H1 (cell line): ENCODE results near the gene CACNA1A. TPM values are rescaled to one million over a fixed set of nuclear protein-coding genes. Genes with fewer than 3 reads are reported as not detected.

Source experiments
- CTCF ChIA-PET: fragments of 300-600 bp; sonication (Branson Sonifier 250); formaldehyde crosslinking; loops from one replicate; lab custom pipeline; 2021; ENCODE audit not compliant: partially characterized antibody; lab: Charles Lee
- POLR2A ChIA-PET: fragments of 300-600 bp; sonication (Branson Sonifier 250); formaldehyde crosslinking; loops from one replicate; lab custom pipeline; 2021; ENCODE audit warnings: inconsistent platforms; ENCODE audit not compliant: partially characterized antibody; lab: Charles Lee
- DNase-seq, 2 experiments: peaks; one replicate each; pipeline versions ENCODE4 v3.0.0 to v3.0.0-alpha.2; 2010 to 2022; ENCODE audit warnings: low spot score in 2 of 2, low read depth in 1 of 2, mixed read lengths in 1 of 2
- FAIRE-seq: peaks from 2 replicates; lab custom pipeline; 2011; peaks lifted over from hg19 to GRCh38; lab: Jason Lieb, UNC
- H2AFZ ChIP-seq: 2 replicates; pipeline ENCODE4 v1.8.1; 2012; ENCODE audit warnings: low read length, inconsistent platforms
- H2AK5ac ChIP-seq: 2 replicates; pipeline ENCODE4 v1.6.1; 2013; ENCODE audit warnings: low read depth, low read length
- H2BK120ac ChIP-seq: replicated peaks from 2 replicates; pipeline ENCODE3; 2013; ENCODE audit warnings: low read depth, low read length, inconsistent platforms
- H2BK12ac ChIP-seq: 2 replicates; pipeline ENCODE4 v1.6.1; 2013; ENCODE audit warnings: low read depth, low read length
- H2BK15ac ChIP-seq: 2 replicates; pipeline ENCODE4 v1.6.1; 2013; ENCODE audit warnings: low read length
- H2BK20ac ChIP-seq: 2 replicates; pipeline ENCODE4 v1.6.1; 2013; ENCODE audit warnings: low read length
- H2BK5ac ChIP-seq: 2 replicates; pipeline ENCODE4 v1.6.1; 2013; ENCODE audit warnings: low read depth, low read length
- H3K14ac ChIP-seq: 2 replicates; pipeline ENCODE4 v1.6.1; 2013; ENCODE audit warnings: inconsistent platforms; ENCODE audit not compliant: insufficient read length
- H3K18ac ChIP-seq: 2 replicates; pipeline ENCODE4 v1.6.1; 2013; ENCODE audit warnings: low read length; ENCODE audit errors: extremely low read depth
- H3K23ac ChIP-seq: 2 replicates; pipeline ENCODE4 v1.6.1; 2013; ENCODE audit warnings: inconsistent platforms; ENCODE audit not compliant: insufficient read length
- H3K23me2 ChIP-seq: 2 replicates; pipeline ENCODE4 v1.6.1; 2013; ENCODE audit warnings: low read depth, low read length
- H3K27ac ChIP-seq: 2 replicates; pipeline ENCODE4 v1.6.1; 2011; ENCODE audit warnings: low read depth, low read length, inconsistent platforms
- H3K27me3 ChIP-seq, 4 experiments: replicated peaks in 1 of 4; 1 replicate in 1 of 4; 2 replicates in 3 of 4; pipeline versions ENCODE4 v1.6.1 to v1.8.1; 2011 to 2013; ENCODE audit warnings: low read length in 3 of 4, mild to moderate bottlenecking in 3 of 4, inconsistent platforms in 2 of 4, mixed read lengths in 2 of 4, moderate library complexity in 1 of 4; ENCODE audit not compliant: control insufficient read depth in 3 of 4, insufficient read depth in 3 of 4; ENCODE audit errors: extremely low read depth in 1 of 4
- H3K36me3 ChIP-seq, 4 experiments: 2 replicates each; pipeline versions ENCODE4 v1.6.1 to v1.8.1; 2011 to 2013; ENCODE audit warnings: mild to moderate bottlenecking in 4 of 4, low read length in 3 of 4, moderate library complexity in 2 of 4, control low read depth in 1 of 4, inconsistent platforms in 1 of 4; ENCODE audit not compliant: insufficient read depth in 4 of 4, control insufficient read depth in 2 of 4
- H3K4ac ChIP-seq: replicated peaks from 2 replicates; pipeline ENCODE3; 2013; ENCODE audit warnings: low read length, low read depth, mixed read lengths, inconsistent platforms; ENCODE audit not compliant: insufficient read length
- H3K4me1 ChIP-seq, 4 experiments: replicated peaks in 1 of 4; 1 replicate in 1 of 4; 2 replicates in 3 of 4; pipeline versions ENCODE4 v1.6.1 to v1.8.1; 2011 to 2013; ENCODE audit warnings: low read length in 3 of 4, inconsistent platforms in 2 of 4, mixed read lengths in 1 of 4; ENCODE audit not compliant: insufficient read depth in 4 of 4, control insufficient read depth in 3 of 4
- H3K4me2 ChIP-seq, 2 experiments: 2 replicates each; pipeline versions ENCODE4 v1.6.1 to v1.8.1; 2011 to 2013; ENCODE audit warnings: low read depth in 2 of 2, low read length in 2 of 2, control low read depth in 1 of 2, inconsistent platforms in 1 of 2, mild to moderate bottlenecking in 1 of 2; ENCODE audit not compliant: insufficient read depth in 1 of 2
- H3K4me3 ChIP-seq, 4 experiments: fragments of 200-600, 300-600 bp in 1 of 4; sonication (generic), shearing (Covaris generic), sonication (Bioruptor Twin) in 1 of 4; 2 replicates each; pipeline versions ENCODE4 v1.5.1 to v1.8.1; 2011 to 2016; ENCODE audit warnings: low read length in 4 of 4, low read depth in 3 of 4, control low read depth in 2 of 4, inconsistent platforms in 2 of 4, mild to moderate bottlenecking in 2 of 4, mixed read lengths in 1 of 4, moderate library complexity in 1 of 4; ENCODE audit not compliant: insufficient read depth in 2 of 4; ENCODE audit errors: extremely low read depth in 1 of 4
- H3K56ac ChIP-seq: replicated peaks from 2 replicates; pipeline ENCODE3; 2013; ENCODE audit warnings: low read depth, mild to moderate bottlenecking, mixed read lengths, low read length, inconsistent platforms; ENCODE audit not compliant: insufficient read length
- H3K79me1 ChIP-seq: 2 replicates; pipeline ENCODE4 v1.6.1; 2013; ENCODE audit warnings: low read depth, low read length, control low read depth
- H3K79me2 ChIP-seq, 2 experiments: 2 replicates each; pipeline versions ENCODE4 v1.6.1 to v1.8.1; 2012 to 2013; ENCODE audit warnings: low read length in 2 of 2, mild to moderate bottlenecking in 2 of 2, inconsistent platforms in 1 of 2; ENCODE audit not compliant: insufficient read depth in 2 of 2, control insufficient read depth in 1 of 2
- H3K9ac ChIP-seq, 4 experiments: replicated peaks in 1 of 4; 1 replicate in 1 of 4; 2 replicates in 3 of 4; pipeline versions ENCODE4 v1.6.1 to v1.8.1; 2011 to 2013; ENCODE audit warnings: low read depth in 3 of 4, low read length in 3 of 4, control low read depth in 2 of 4, mild to moderate bottlenecking in 2 of 4, moderate library complexity in 2 of 4, inconsistent platforms in 1 of 4; ENCODE audit errors: extremely low read depth in 1 of 4
- H3K9me3 ChIP-seq, 2 experiments: 2 replicates each; pipeline versions ENCODE4 v1.6.1 to v1.8.1; 2012 to 2013; ENCODE audit warnings: mild to moderate bottlenecking in 2 of 2, moderate library complexity in 2 of 2, control low read depth in 1 of 2, inconsistent platforms in 1 of 2, low read depth in 1 of 2, low read length in 1 of 2, mixed read lengths in 1 of 2; ENCODE audit not compliant: insufficient read depth in 2 of 2
- H4K20me1 ChIP-seq, 2 experiments: replicated peaks in 1 of 2; 2 replicates each; pipeline versions ENCODE3 to v1.8.1; 2011 to 2013; ENCODE audit warnings: inconsistent platforms in 2 of 2, low read length in 2 of 2, mild to moderate bottlenecking in 1 of 2; ENCODE audit not compliant: insufficient read depth in 2 of 2, control insufficient read depth in 1 of 2
- H4K5ac ChIP-seq: 2 replicates; pipeline ENCODE4 v1.6.1; 2013; ENCODE audit warnings: low read length, low read depth, mixed read lengths, inconsistent platforms; ENCODE audit not compliant: insufficient read length
- H4K8ac ChIP-seq: 2 replicates; pipeline ENCODE4 v1.8.0; 2013; ENCODE audit warnings: mild to moderate bottlenecking, moderate library complexity, low read length, inconsistent platforms; ENCODE audit not compliant: insufficient read depth; ENCODE audit errors: extremely low read depth
- H4K91ac ChIP-seq: replicated peaks from 2 replicates; pipeline ENCODE3; 2013; ENCODE audit warnings: low read length, mixed read lengths, inconsistent platforms; ENCODE audit not compliant: insufficient read length
- BACH1 ChIP-seq: IDR thresholded peaks from 2 replicates; pipeline ENCODE4 v1.6.1; 2012; ENCODE audit warnings: low read length, improper control_type of control experiment
- FOSL1 ChIP-seq: IDR thresholded peaks from 2 replicates; pipeline ENCODE4 v1.6.1; 2011; ENCODE audit warnings: mild to moderate bottlenecking, low read depth, low read length, moderate library complexity; ENCODE audit not compliant: insufficient read depth
- GABPA ChIP-seq: IDR thresholded peaks from 2 replicates; pipeline ENCODE4 v1.6.1; 2011; ENCODE audit warnings: mild to moderate bottlenecking, low read length, moderate library complexity, borderline replicate concordance; ENCODE audit not compliant: insufficient read depth
- GTF2F1 ChIP-seq: IDR thresholded peaks from 2 replicates; pipeline ENCODE4 v1.6.1; 2012; ENCODE audit warnings: low read depth, low read length, improper control_type of control experiment, borderline replicate concordance
- MAX ChIP-seq: IDR thresholded peaks from 2 replicates; pipeline ENCODE4 v1.6.1; 2012; ENCODE audit warnings: inconsistent platforms
- NANOG ChIP-seq: IDR thresholded peaks from 2 replicates; pipeline ENCODE4 v1.6.1; 2011; ENCODE audit warnings: low read length, low read depth, mild to moderate bottlenecking, inconsistent platforms; ENCODE audit not compliant: insufficient read depth, poor library complexity, severe bottlenecking
- POLR2A ChIP-seq, 2 experiments: IDR thresholded peaks; 1 replicate in 1 of 2; 2 replicates in 1 of 2; pipeline ENCODE4 v1.6.1; 2011; ENCODE audit warnings: low read depth in 2 of 2, low read length in 2 of 2, mild to moderate bottlenecking in 2 of 2; ENCODE audit errors: control extremely low read depth in 1 of 2
- POLR2AphosphoS5 ChIP-seq: IDR thresholded peaks from 2 replicates; pipeline ENCODE4 v1.6.1; 2011; ENCODE audit warnings: low read depth, low read length
- RNF2 ChIP-seq: fragments of 200-900, 300-1000 bp; sonication (generic); IDR thresholded peaks from 2 replicates; pipeline ENCODE4 v1.7.1; 2016; ENCODE audit warnings: borderline replicate concordance, low read depth, mild to moderate bottlenecking, antibody characterized with exemption, low read length; ENCODE audit not compliant: poor library complexity, severe bottlenecking; ENCODE audit errors: missing control alignments
- SAP30 ChIP-seq: fragments of 300-600 bp; sonication (generic); IDR thresholded peaks from 2 replicates; pipeline ENCODE4 v1.7.1; 2012; ENCODE audit warnings: low read length, moderate library complexity, mild to moderate bottlenecking, inconsistent platforms; ENCODE audit not compliant: insufficient read depth, insufficient replicate concordance
- SIRT6 ChIP-seq: IDR thresholded peaks from one replicate; pipeline ENCODE4 v1.7.1; 2012; ENCODE audit warnings: low read length, inconsistent platforms
- SIX5 ChIP-seq: IDR thresholded peaks from 2 replicates; pipeline ENCODE4 v1.6.1; 2011; ENCODE audit warnings: mild to moderate bottlenecking, low read depth, low read length
- SP2 ChIP-seq: IDR thresholded peaks from 2 replicates; pipeline ENCODE4 v1.6.1; 2012; ENCODE audit warnings: mild to moderate bottlenecking, low read length, inconsistent platforms
- TAF7 ChIP-seq: optimal IDR thresholded peaks from 2 replicates; pipeline ENCODE3; 2011; ENCODE audit warnings: low read depth, mild to moderate bottlenecking, inconsistent platforms, low read length, moderate library complexity, borderline replicate concordance
- YY1 ChIP-seq: IDR thresholded peaks from 2 replicates; pipeline ENCODE4 v1.6.1; 2011; ENCODE audit warnings: low read depth, mild to moderate bottlenecking, low read length
- ZNF274 ChIP-seq: IDR thresholded peaks from 2 replicates; pipeline ENCODE4 v1.7.0; 2012; ENCODE audit warnings: low read length, borderline replicate concordance; ENCODE audit errors: extremely low read depth
- polyA plus RNA-seq, 7 experiments: library from polyadenylated mRNA; depleted of rRNA in 3 of 7; stranded (reverse) in 5 of 7; unstranded in 2 of 7; fragments of >200 nt in 5 of 7; fragments of 200-250 nt in 2 of 7; gene quantifications; 1 replicate in 5 of 7; 2 replicates in 1 of 7; 4 replicates in 1 of 7; pipeline versions ENCODE4 v1.2.1 to v1.2.3, GENCODE V29; 2011 to 2013; ENCODE audit warnings: missing spikeins in 2 of 7, mixed read lengths in 2 of 7
- total RNA-seq: library from RNA; stranded (reverse); fragmentation: NEBNext Ultra II Directional; extraction: Animal tissue kit (Norgen Biotek cat#: 25700); gene quantifications from 2 replicates; pipeline ENCODE4 v1.2.1, GENCODE V29; 2021

CACNA1A gene
- total and polyA plus RNA-seq, 2 of the 8 experiments (the other 6 are each of a cell fraction or from before 2014, with no cell fraction given), result 10.7 to 25.3 TPM

DNA sequence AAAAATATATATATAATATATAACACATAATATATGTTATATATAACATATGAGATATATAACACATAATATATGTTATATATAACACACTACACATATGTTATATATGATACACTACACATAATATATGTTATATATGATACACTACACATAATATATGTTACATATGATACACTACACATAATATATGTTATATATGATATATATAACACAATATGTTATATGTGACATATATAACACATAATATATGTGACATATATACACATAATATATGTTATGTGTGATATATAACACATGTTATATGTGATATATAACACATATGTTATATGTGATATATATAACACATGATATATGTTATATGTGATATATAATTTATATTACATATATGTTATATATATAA, 129.7 kb downstream of the CACNA1A start:
- Histone ChIP-seq H3K79me1 (no peaks in the 10 kb centered on the region), H3K4ac (no peak overlapping the region), H3K4me1 (no peaks in the 10 kb centered on the region), H3K23me2 (no peaks in the 10 kb centered on the region), H3K18ac (no peak overlapping the region), H4K91ac (no peak overlapping the region), H4K20me1 (no peaks in the 10 kb centered on the region), H3K14ac (no peak overlapping the region), H2BK5ac (no peak overlapping the region), H3K23ac (no peak overlapping the region), H4K8ac (no peak overlapping the region), H3K9me3 (no peaks in the 10 kb centered on the region), H2BK20ac (no peak overlapping the region), H2AK5ac (no peak overlapping the region), H3K27ac (no peak overlapping the region), H3K36me3 (no peaks in the 10 kb centered on the region), H3K56ac (no peak overlapping the region), H2BK12ac (no peak overlapping the region), H2BK15ac (no peak overlapping the region), H3K4me2 (no peak overlapping the region), H2AFZ (no peak overlapping the region), H3K27me3 (no peaks in the 10 kb centered on the region), H3K79me2 (no peaks in the 10 kb centered on the region), H3K9ac (no peak overlapping the region), H3K4me3 (no peak overlapping the region), H2BK120ac (no peak overlapping the region), H4K5ac (no peak overlapping the region)
- DNase-seq (no peak), FAIRE-seq (no peak)
- ChIA-PET POLR2A (no interaction called here), CTCF (interaction anchor here (1.1 to 1.2 kb wide), 2 partner anchors 55 to 199 kb away, joined by 3 read pairs; no protein-coding TSS in a partner anchor)
- no peak for TF ChIP-seq ZNF274
- no peak for TF ChIP-seq GABPA
- no peak for TF ChIP-seq MAX
- no peak for TF ChIP-seq SP2
- TF ChIP-seq TAF7, result no peak
- TF ChIP-seq POLR2A (IDR thresholded peaks at IDR 0.05; ENCODE audit: control extremely low read depth in 1 of 2, low read depth in 2 of 2, low read length in 2 of 2), result no peak
- TF ChIP-seq NANOG, result no peak
- TF ChIP-seq SIRT6, result no peak
- TF ChIP-seq FOSL1, result no peak
- TF ChIP-seq GTF2F1, result no peak
- TF ChIP-seq POLR2AphosphoS5, result no peak
- no peak for TF ChIP-seq SIX5
- no peak for TF ChIP-seq YY1
- no peak for TF ChIP-seq SAP30
- no peak for TF ChIP-seq BACH1
- no peak for TF ChIP-seq RNF2
